HG03025 (cell line): Measurements from ENCODE around the gene NYAP1.

Experiments
- ATAC-seq: cut with Tn5 transposase; IDR thresholded peaks from one replicate; pipeline ENCODE4 v1.9.1; 2021; ENCODE audit warnings: mild to moderate bottlenecking, moderate library complexity; ENCODE audit not compliant: unreplicated experiment, low FRiP score

Gene NYAP1

GRCh38 chr7:100456562-100456961, 27.2 kb upstream of the NYAP1 start:
- no peak for ATAC-seq

- no peak for ATAC-seq
These were observed 26.7 kb upstream of the NYAP1 start for GRCh38 chr7:100457033-100457432.

GRCh38 chr7:100464210-100464660, 19.5 kb upstream of the NYAP1 start, which contains the start of gene SPACDR:
Gene SPACDR, minus strand, starts transcription at chr7:100464260. Its CDS starts 235 bp downstream, at chr7:100464025.
- ATAC-seq, result no peak

- ATAC-seq, result no peak
These were observed 18.9 kb upstream of the NYAP1 start for GRCh38 chr7:100464791-100465190.

- no peak for ATAC-seq
These were observed 18.4 kb upstream of the NYAP1 start for GRCh38 chr7:100465299-100465698.

GRCh38 chr7:100465702-100466311, 17.9 kb upstream of the NYAP1 start:
- ATAC-seq, result no peak

- no peak for ATAC-seq
These were observed 16.8 kb upstream of the NYAP1 start for GRCh38 chr7:100466653-100467605.

GRCh38 chr7:100467638-100468373, 15.9 kb upstream of the NYAP1 start:
- no peak for ATAC-seq

- no peak for ATAC-seq
These were observed 14.3 kb upstream of the NYAP1 start for GRCh38 chr7:100469227-100470044.

- no peak for ATAC-seq
These were observed 12.7 kb upstream of the NYAP1 start for GRCh38 chr7:100471021-100471420.

- no peak for ATAC-seq
These were observed 11.4 kb upstream of the NYAP1 start for GRCh38 chr7:100472121-100472851.

- no peak for ATAC-seq
These were observed 10.8 kb upstream of the NYAP1 start for GRCh38 chr7:100472854-100473499.

- ATAC-seq, result no peak
These were observed 8.2 kb upstream of the NYAP1 start for GRCh38 chr7:100475549-100475948.

GRCh38 chr7:100476101-100476780, 7.5 kb upstream of the NYAP1 start:
- ATAC-seq, result no peak

- ATAC-seq, result no peak
These were observed 6.5 kb upstream of the NYAP1 start for GRCh38 chr7:100476903-100477870.

GRCh38 chr7:100477871-100478267, 5.9 kb upstream of the NYAP1 start:
- no peak for ATAC-seq

GRCh38 chr7:100478958-100479660, 4.6 kb upstream of the NYAP1 start, which contains the start of gene TSC22D4:
Gene TSC22D4, minus strand, starts transcription at chr7:100479214. Its CDS starts 1,176 bp downstream, at chr7:100478038.
- ATAC-seq, result peak; percentile 49
